GM21515 (cell line): Measurements from ENCODE around the gene PLA2G2F.
"Not testable (repeated sequence)": the region's sequence is repeated elsewhere in the genome, so short reads cannot be mapped to it uniquely, and the experiment has no call there.

Source experiments
- ATAC-seq: cut with Tn5 transposase; IDR thresholded peaks from one replicate; pipeline ENCODE4 v1.9.1; 2021; ENCODE audit not compliant: unreplicated experiment

The PLA2G2F gene

GRCh38 chr1:20112279-20113000 is 26.7 kb upstream of the PLA2G2F start:
- ATAC-seq = no peak

GRCh38 chr1:20114021-20114648 is 25.0 kb upstream of the PLA2G2F start:
- ATAC-seq = no peak

GRCh38 chr1:20115479-20115878 is 23.6 kb upstream of the PLA2G2F start:
- no peak for ATAC-seq

GRCh38 chr1:20115916-20116315 is 23.2 kb upstream of the PLA2G2F start:
- ATAC-seq = no peak

- no peak for ATAC-seq
Measured at GRCh38 chr1:20117236-20117635, 21.9 kb upstream of the PLA2G2F start.

- no peak for ATAC-seq
Measured at GRCh38 chr1:20119347-20119746, 19.8 kb upstream of the PLA2G2F start, which contains the start of gene PLA2G2D. PLA2G2D (minus strand) TSS chr1:20119536; CDS start chr1:20119498, 38 bp downstream.

GRCh38 chr1:20120796-20121195 is 18.3 kb upstream of the PLA2G2F start:
- ATAC-seq = no peak

- ATAC-seq = no peak
Measured at GRCh38 chr1:20123722-20124455, 15.2 kb upstream of the PLA2G2F start.

GRCh38 chr1:20124456-20125057 is 14.6 kb upstream of the PLA2G2F start:
- no peak for ATAC-seq

- no peak for ATAC-seq
Measured at GRCh38 chr1:20125100-20125499, 14.0 kb upstream of the PLA2G2F start.

- peak; percentile 51 for ATAC-seq
Measured at GRCh38 chr1:20126041-20126805, 12.9 kb upstream of the PLA2G2F start.

- ATAC-seq = no peak
Measured at GRCh38 chr1:20126806-20127440, 12.2 kb upstream of the PLA2G2F start.

- ATAC-seq = not testable (repeated sequence)
Measured at GRCh38 chr1:20130518-20130917, 8.6 kb upstream of the PLA2G2F start.

- ATAC-seq = no peak
Measured at GRCh38 chr1:20134995-20135394, 4.1 kb upstream of the PLA2G2F start.

- ATAC-seq = no peak
Measured at GRCh38 chr1:20136249-20136648, 2.9 kb upstream of the PLA2G2F start.

- no peak for ATAC-seq
Measured at GRCh38 chr1:20137055-20137454, 2.1 kb upstream of the PLA2G2F start.

- no peak for ATAC-seq
Measured at GRCh38 chr1:20137604-20138003, 1.5 kb upstream of the PLA2G2F start.

GRCh38 chr1:20138346-20138745 is 777 bp upstream of the PLA2G2F start:
- ATAC-seq = no peak

- no peak for ATAC-seq
Measured at GRCh38 chr1:20139776-20140612, 871 bp downstream of the PLA2G2F start.
